ENCODE measurements around the gene UGT3A2. TPM values are rescaled to one million over a fixed set of nuclear protein-coding genes. Genes with fewer than 3 reads are reported as not detected.

The UGT3A2 gene
- total RNA-seq, 4 donors from 2014 or later, result not detected

- no peak for DNase-seq
- no peak overlapping the region for H3K4me3 ChIP-seq
- H3K4me1 ChIP-seq, result no peaks in the 10 kb centered on the region
- no peak for TF ChIP-seq CTCF (IDR thresholded peaks at IDR 0.05)
- no peak for TF ChIP-seq POLR2A (IDR thresholded peaks at IDR 0.05)
- H3K36me3 ChIP-seq, result no peaks in the 10 kb centered on the region
- H3K27me3 ChIP-seq, result no peaks in the 10 kb centered on the region
- no peak overlapping the region for H3K27ac ChIP-seq
- H3K9me3 ChIP-seq, result no peaks in the 10 kb centered on the region
These were observed 7.9 kb downstream of the UGT3A2 start for GRCh38 chr5:36058776-36059175.

GRCh38 chr5:36057386-36057785, 9.3 kb downstream of the UGT3A2 start:
- no peak overlapping the region for H3K4me3 ChIP-seq
- H3K27ac ChIP-seq, result no peak overlapping the region
- H3K9me3 ChIP-seq, result no peaks in the 10 kb centered on the region
- no peak for DNase-seq
- no peaks in the 10 kb centered on the region for H3K27me3 ChIP-seq
- no peak for TF ChIP-seq CTCF (IDR thresholded peaks at IDR 0.05)
- TF ChIP-seq POLR2A (IDR thresholded peaks at IDR 0.05), result no peak
- no peaks in the 10 kb centered on the region for H3K36me3 ChIP-seq
- no peaks in the 10 kb centered on the region for H3K4me1 ChIP-seq

- Histone ChIP-seq H3K9me3 (no peaks in the 10 kb centered on the region), H3K27me3 (no peaks in the 10 kb centered on the region), H3K36me3 (no peaks in the 10 kb centered on the region), H3K4me1 (no peaks in the 10 kb centered on the region), H3K4me3 (no peak overlapping the region), H3K27ac (no peak overlapping the region)
- no peak for DNase-seq
- TF ChIP-seq CTCF (IDR thresholded peaks at IDR 0.05) (no peak), POLR2A (IDR thresholded peaks at IDR 0.05) (no peak)
These were observed 10.3 kb downstream of the UGT3A2 start for GRCh38 chr5:36056422-36056821.

GRCh38 chr5:36055984-36056383, 10.7 kb downstream of the UGT3A2 start:
- H3K4me1 ChIP-seq, result no peaks in the 10 kb centered on the region
- no peaks in the 10 kb centered on the region for H3K27me3 ChIP-seq
- no peaks in the 10 kb centered on the region for H3K36me3 ChIP-seq
- H3K27ac ChIP-seq, result no peak overlapping the region
- DNase-seq, result no peak
- no peaks in the 10 kb centered on the region for H3K9me3 ChIP-seq
- H3K4me3 ChIP-seq, result no peak overlapping the region
- TF ChIP-seq POLR2A (IDR thresholded peaks at IDR 0.05) (no peak), CTCF (IDR thresholded peaks at IDR 0.05) (no peak)

- TF ChIP-seq CTCF (IDR thresholded peaks at IDR 0.05) (no peak), POLR2A (IDR thresholded peaks at IDR 0.05) (no peak)
- Histone ChIP-seq H3K36me3 (no peaks in the 10 kb centered on the region), H3K4me1 (no peaks in the 10 kb centered on the region), H3K9me3 (no peaks in the 10 kb centered on the region), H3K4me3 (no peak overlapping the region), H3K27me3 (no peaks in the 10 kb centered on the region), H3K27ac (no peak overlapping the region)
- no peak for DNase-seq
These were observed 12.0 kb downstream of the UGT3A2 start for GRCh38 chr5:36054647-36055046.

- DNase-seq, result no peak
- Histone ChIP-seq H3K27ac (no peak overlapping the region), H3K27me3 (no peaks in the 10 kb centered on the region), H3K4me3 (no peak overlapping the region), H3K4me1 (no peaks in the 10 kb centered on the region), H3K9me3 (no peaks in the 10 kb centered on the region), H3K36me3 (no peaks in the 10 kb centered on the region)
- TF ChIP-seq POLR2A (IDR thresholded peaks at IDR 0.05) (no peak), CTCF (IDR thresholded peaks at IDR 0.05) (no peak)
These were observed 14.1 kb downstream of the UGT3A2 start for GRCh38 chr5:36052538-36052937.

Measured in Peyer's patch (tissue), 4 donors.